H1 (cell line): Measurements from ENCODE around the gene UBR3. TPM values are rescaled to one million over a fixed set of nuclear protein-coding genes. Genes with fewer than 3 reads are reported as not detected.

Source experiments
- CTCF ChIA-PET: fragments of 300-600 bp; sonication (Branson Sonifier 250); formaldehyde crosslinking; loops from one replicate; lab custom pipeline; 2021; ENCODE audit not compliant: partially characterized antibody; lab: Charles Lee
- POLR2A ChIA-PET: fragments of 300-600 bp; sonication (Branson Sonifier 250); formaldehyde crosslinking; loops from one replicate; lab custom pipeline; 2021; ENCODE audit warnings: inconsistent platforms; ENCODE audit not compliant: partially characterized antibody; lab: Charles Lee
- DNase-seq, 2 experiments: peaks; one replicate each; pipeline versions ENCODE4 v3.0.0 to v3.0.0-alpha.2; 2010 to 2022; ENCODE audit warnings: low spot score in 2 of 2, low read depth in 1 of 2, mixed read lengths in 1 of 2
- FAIRE-seq: peaks from 2 replicates; lab custom pipeline; 2011; peaks lifted over from hg19 to GRCh38; lab: Jason Lieb, UNC
- H2AFZ ChIP-seq: 2 replicates; pipeline ENCODE4 v1.8.1; 2012; ENCODE audit warnings: low read length, inconsistent platforms
- H2AK5ac ChIP-seq: 2 replicates; pipeline ENCODE4 v1.6.1; 2013; ENCODE audit warnings: low read depth, low read length
- H2BK120ac ChIP-seq: replicated peaks from 2 replicates; pipeline ENCODE3; 2013; ENCODE audit warnings: low read depth, low read length, inconsistent platforms
- H2BK12ac ChIP-seq: 2 replicates; pipeline ENCODE4 v1.6.1; 2013; ENCODE audit warnings: low read depth, low read length
- H2BK15ac ChIP-seq: 2 replicates; pipeline ENCODE4 v1.6.1; 2013; ENCODE audit warnings: low read length
- H2BK20ac ChIP-seq: 2 replicates; pipeline ENCODE4 v1.6.1; 2013; ENCODE audit warnings: low read length
- H2BK5ac ChIP-seq: 2 replicates; pipeline ENCODE4 v1.6.1; 2013; ENCODE audit warnings: low read depth, low read length
- H3K14ac ChIP-seq: 2 replicates; pipeline ENCODE4 v1.6.1; 2013; ENCODE audit warnings: inconsistent platforms; ENCODE audit not compliant: insufficient read length
- H3K18ac ChIP-seq: 2 replicates; pipeline ENCODE4 v1.6.1; 2013; ENCODE audit warnings: low read length; ENCODE audit errors: extremely low read depth
- H3K23ac ChIP-seq: 2 replicates; pipeline ENCODE4 v1.6.1; 2013; ENCODE audit warnings: inconsistent platforms; ENCODE audit not compliant: insufficient read length
- H3K23me2 ChIP-seq: 2 replicates; pipeline ENCODE4 v1.6.1; 2013; ENCODE audit warnings: low read depth, low read length
- H3K27ac ChIP-seq: 2 replicates; pipeline ENCODE4 v1.6.1; 2011; ENCODE audit warnings: low read depth, low read length, inconsistent platforms
- H3K27me3 ChIP-seq, 4 experiments: replicated peaks in 1 of 4; 1 replicate in 1 of 4; 2 replicates in 3 of 4; pipeline versions ENCODE4 v1.6.1 to v1.8.1; 2011 to 2013; ENCODE audit warnings: low read length in 3 of 4, mild to moderate bottlenecking in 3 of 4, inconsistent platforms in 2 of 4, mixed read lengths in 2 of 4, moderate library complexity in 1 of 4; ENCODE audit not compliant: control insufficient read depth in 3 of 4, insufficient read depth in 3 of 4; ENCODE audit errors: extremely low read depth in 1 of 4
- H3K36me3 ChIP-seq, 4 experiments: 2 replicates each; pipeline versions ENCODE4 v1.6.1 to v1.8.1; 2011 to 2013; ENCODE audit warnings: mild to moderate bottlenecking in 4 of 4, low read length in 3 of 4, moderate library complexity in 2 of 4, control low read depth in 1 of 4, inconsistent platforms in 1 of 4; ENCODE audit not compliant: insufficient read depth in 4 of 4, control insufficient read depth in 2 of 4
- H3K4ac ChIP-seq: replicated peaks from 2 replicates; pipeline ENCODE3; 2013; ENCODE audit warnings: low read length, low read depth, mixed read lengths, inconsistent platforms; ENCODE audit not compliant: insufficient read length
- H3K4me1 ChIP-seq, 4 experiments: replicated peaks in 1 of 4; 1 replicate in 1 of 4; 2 replicates in 3 of 4; pipeline versions ENCODE4 v1.6.1 to v1.8.1; 2011 to 2013; ENCODE audit warnings: low read length in 3 of 4, inconsistent platforms in 2 of 4, mixed read lengths in 1 of 4; ENCODE audit not compliant: insufficient read depth in 4 of 4, control insufficient read depth in 3 of 4
- H3K4me2 ChIP-seq, 2 experiments: 2 replicates each; pipeline versions ENCODE4 v1.6.1 to v1.8.1; 2011 to 2013; ENCODE audit warnings: low read depth in 2 of 2, low read length in 2 of 2, control low read depth in 1 of 2, inconsistent platforms in 1 of 2, mild to moderate bottlenecking in 1 of 2; ENCODE audit not compliant: insufficient read depth in 1 of 2
- H3K4me3 ChIP-seq, 4 experiments: fragments of 200-600, 300-600 bp in 1 of 4; sonication (generic), shearing (Covaris generic), sonication (Bioruptor Twin) in 1 of 4; 2 replicates each; pipeline versions ENCODE4 v1.5.1 to v1.8.1; 2011 to 2016; ENCODE audit warnings: low read length in 4 of 4, low read depth in 3 of 4, control low read depth in 2 of 4, inconsistent platforms in 2 of 4, mild to moderate bottlenecking in 2 of 4, mixed read lengths in 1 of 4, moderate library complexity in 1 of 4; ENCODE audit not compliant: insufficient read depth in 2 of 4; ENCODE audit errors: extremely low read depth in 1 of 4
- H3K56ac ChIP-seq: replicated peaks from 2 replicates; pipeline ENCODE3; 2013; ENCODE audit warnings: low read depth, mild to moderate bottlenecking, mixed read lengths, low read length, inconsistent platforms; ENCODE audit not compliant: insufficient read length
- H3K79me1 ChIP-seq: 2 replicates; pipeline ENCODE4 v1.6.1; 2013; ENCODE audit warnings: low read depth, low read length, control low read depth
- H3K79me2 ChIP-seq, 2 experiments: 2 replicates each; pipeline versions ENCODE4 v1.6.1 to v1.8.1; 2012 to 2013; ENCODE audit warnings: low read length in 2 of 2, mild to moderate bottlenecking in 2 of 2, inconsistent platforms in 1 of 2; ENCODE audit not compliant: insufficient read depth in 2 of 2, control insufficient read depth in 1 of 2
- H3K9ac ChIP-seq, 4 experiments: replicated peaks in 1 of 4; 1 replicate in 1 of 4; 2 replicates in 3 of 4; pipeline versions ENCODE4 v1.6.1 to v1.8.1; 2011 to 2013; ENCODE audit warnings: low read depth in 3 of 4, low read length in 3 of 4, control low read depth in 2 of 4, mild to moderate bottlenecking in 2 of 4, moderate library complexity in 2 of 4, inconsistent platforms in 1 of 4; ENCODE audit errors: extremely low read depth in 1 of 4
- H3K9me3 ChIP-seq, 2 experiments: 2 replicates each; pipeline versions ENCODE4 v1.6.1 to v1.8.1; 2012 to 2013; ENCODE audit warnings: mild to moderate bottlenecking in 2 of 2, moderate library complexity in 2 of 2, control low read depth in 1 of 2, inconsistent platforms in 1 of 2, low read depth in 1 of 2, low read length in 1 of 2, mixed read lengths in 1 of 2; ENCODE audit not compliant: insufficient read depth in 2 of 2
- H4K20me1 ChIP-seq, 2 experiments: replicated peaks in 1 of 2; 2 replicates each; pipeline versions ENCODE3 to v1.8.1; 2011 to 2013; ENCODE audit warnings: inconsistent platforms in 2 of 2, low read length in 2 of 2, mild to moderate bottlenecking in 1 of 2; ENCODE audit not compliant: insufficient read depth in 2 of 2, control insufficient read depth in 1 of 2
- H4K5ac ChIP-seq: 2 replicates; pipeline ENCODE4 v1.6.1; 2013; ENCODE audit warnings: low read length, low read depth, mixed read lengths, inconsistent platforms; ENCODE audit not compliant: insufficient read length
- H4K8ac ChIP-seq: 2 replicates; pipeline ENCODE4 v1.8.0; 2013; ENCODE audit warnings: mild to moderate bottlenecking, moderate library complexity, low read length, inconsistent platforms; ENCODE audit not compliant: insufficient read depth; ENCODE audit errors: extremely low read depth
- H4K91ac ChIP-seq: replicated peaks from 2 replicates; pipeline ENCODE3; 2013; ENCODE audit warnings: low read length, mixed read lengths, inconsistent platforms; ENCODE audit not compliant: insufficient read length
- FOSL1 ChIP-seq: IDR thresholded peaks from 2 replicates; pipeline ENCODE4 v1.6.1; 2011; ENCODE audit warnings: mild to moderate bottlenecking, low read depth, low read length, moderate library complexity; ENCODE audit not compliant: insufficient read depth
- JUN ChIP-seq: IDR thresholded peaks from 2 replicates; pipeline ENCODE4 v1.6.1; 2011; ENCODE audit warnings: low read depth, mild to moderate bottlenecking, improper control_type of control experiment, low read length
- NANOG ChIP-seq: IDR thresholded peaks from 2 replicates; pipeline ENCODE4 v1.6.1; 2011; ENCODE audit warnings: low read length, low read depth, mild to moderate bottlenecking, inconsistent platforms; ENCODE audit not compliant: insufficient read depth, poor library complexity, severe bottlenecking
- POU5F1 ChIP-seq: IDR thresholded peaks from 2 replicates; pipeline ENCODE4 v1.6.1; 2011; ENCODE audit warnings: low read depth, mild to moderate bottlenecking, low read length, moderate library complexity
- USF2 ChIP-seq: IDR thresholded peaks from 2 replicates; pipeline ENCODE4 v1.6.1; 2011; ENCODE audit warnings: low read length, improper control_type of control experiment
- WGBS, 2 experiments: shearing (Covaris generic) in 1 of 2; methylation state at CpG; one replicate each; pipeline versions ENCODE4 v1.1.6 to v1.1.7; 2013 to 2015; ENCODE audit warnings: low lambda C conversion rate in 2 of 2, mixed read lengths in 2 of 2, inconsistent platforms in 1 of 2, low coverage in 1 of 2, missing lambda C conversion rate in 1 of 2; ENCODE audit not compliant: insufficient replicate concordance in 2 of 2, insufficient coverage in 1 of 2, insufficient read length in 1 of 2; ENCODE audit errors: extremely low coverage in 1 of 2, missing lambda C conversion rate in 1 of 2; 5-methylcytosine and 5-hydroxymethylcytosine counted together
- polyA plus RNA-seq, 7 experiments: library from polyadenylated mRNA; depleted of rRNA in 3 of 7; stranded (reverse) in 5 of 7; unstranded in 2 of 7; fragments of >200 nt in 5 of 7; fragments of 200-250 nt in 2 of 7; gene quantifications; 1 replicate in 5 of 7; 2 replicates in 1 of 7; 4 replicates in 1 of 7; pipeline versions ENCODE4 v1.2.1 to v1.2.3, GENCODE V29; 2011 to 2013; ENCODE audit warnings: missing spikeins in 2 of 7, mixed read lengths in 2 of 7
- total RNA-seq: library from RNA; stranded (reverse); fragmentation: NEBNext Ultra II Directional; extraction: Animal tissue kit (Norgen Biotek cat#: 25700); gene quantifications from 2 replicates; pipeline ENCODE4 v1.2.1, GENCODE V29; 2021

The UBR3 gene
- total and polyA plus RNA-seq, 2 of the 8 experiments (the other 6 are each of a cell fraction or from before 2014, with no cell fraction given): 3.7 to 17.7 TPM

- H3K9ac ChIP-seq: no peak overlapping the region
- no peaks in the 10 kb centered on the region for H4K20me1 ChIP-seq
- H3K4me2 ChIP-seq: no peak overlapping the region
- H2BK20ac ChIP-seq: no peak overlapping the region
- H3K27me3 ChIP-seq: no peaks in the 10 kb centered on the region
- no peak overlapping the region for H2BK120ac ChIP-seq
- no peak overlapping the region for H4K8ac ChIP-seq
- H3K18ac ChIP-seq: no peak overlapping the region
- H3K56ac ChIP-seq: no peak overlapping the region
- no peak overlapping the region for H3K4ac ChIP-seq
- ChIA-PET POLR2A (no interaction called here), CTCF (no interaction called here)
- TF ChIP-seq USF2: no peak
- TF ChIP-seq FOSL1: no peak
- no peak for TF ChIP-seq JUN
- no peak for TF ChIP-seq NANOG
- TF ChIP-seq POU5F1: no peak
- H2AFZ ChIP-seq: no peak overlapping the region
- H2BK15ac ChIP-seq: no peak overlapping the region
- H3K14ac ChIP-seq: no peak overlapping the region
- no peak overlapping the region for H3K4me3 ChIP-seq
- no peaks in the 10 kb centered on the region for H3K23me2 ChIP-seq
- no peak overlapping the region for H2BK5ac ChIP-seq
- no peak overlapping the region for H3K23ac ChIP-seq
- no peaks in the 10 kb centered on the region for H3K9me3 ChIP-seq
- WGBS, 2 experiments: 85 to 100% methylated on average over 1 to 3 of the region's 3 CpGs
- H3K4me1 ChIP-seq: no peaks in the 10 kb centered on the region
- DNase-seq (no peak), FAIRE-seq (no peak)
- no peak overlapping the region for H4K91ac ChIP-seq
- no peaks in the 10 kb centered on the region for H3K79me1 ChIP-seq
- H2BK12ac ChIP-seq: no peak overlapping the region
- H3K36me3 ChIP-seq: peaks cover 0 to 3% (median 0%) of the 10 kb centered on the region in 4 experiments; a peak in 2 of 8 replicates
- H4K5ac ChIP-seq: no peak overlapping the region
- H3K79me2 ChIP-seq: no peaks in the 10 kb centered on the region
- H3K27ac ChIP-seq: no peak overlapping the region
- H2AK5ac ChIP-seq: no peak overlapping the region
These were observed 73.4 kb downstream of the UBR3 start for GRCh38 chr2:169900686-169901085.
